ENCODE data around the gene FUS. TPM values are rescaled to one million over a fixed set of nuclear protein-coding genes. Genes with fewer than 3 reads are reported as not detected.

Gene FUS
- total RNA-seq, 1 donor from 2014 or later: 309 TPM

- TF ChIP-seq CTCF (IDR thresholded peaks at IDR 0.05; ENCODE audit: insufficient read depth, low read depth, low read length): no peak
- TF ChIP-seq EZH2 (IDR thresholded peaks at IDR 0.05; ENCODE audit: insufficient read depth, low read length): no peak
- H3K36me3 Mint-ChIP-seq (ENCODE audit: low read depth, unreplicated experiment): peaks cover 6% of the 10 kb centered on the region
- FAIRE-seq (no peak), DNase-seq (ENCODE audit: low read depth) (no peak)
- H3K27me3 Mint-ChIP-seq (ENCODE audit: low read depth, unreplicated experiment): peaks cover 6% of the 10 kb centered on the region
- peak overlapping the region; percentile 50 for H3K4me3 Mint-ChIP-seq (ENCODE audit: unreplicated experiment)
- Histone ChIP-seq H3K4me1 (ENCODE audit: insufficient read depth, low read length) (peaks cover 25% of the 10 kb centered on the region), H3K27ac (ENCODE audit: low read depth, low read length) (no peak overlapping the region), H3K27me3 (ENCODE audit: insufficient read depth, low read length) (no peaks in the 10 kb centered on the region), H3K4me3 (ENCODE audit: insufficient read depth, low read depth, low read length) (no peak overlapping the region), H3K9ac (ENCODE audit: low read length) (no peak overlapping the region), H3K36me3 (ENCODE audit: insufficient read depth, low read length) (no peaks in the 10 kb centered on the region), H3K79me2 (ENCODE audit: insufficient read depth, low read length) (no peaks in the 10 kb centered on the region), H4K20me1 (ENCODE audit: insufficient read depth, low read length) (no peaks in the 10 kb centered on the region), H3K9me3 (ENCODE audit: insufficient read depth, low read depth, low read length) (no peaks in the 10 kb centered on the region), H3K4me2 (ENCODE audit: low read length) (peak overlapping the region; percentile 22), H2AFZ (ENCODE audit: low read depth, low read length) (no peak overlapping the region)
- H3K27ac Mint-ChIP-seq (ENCODE audit: unreplicated experiment): peak overlapping the region; percentile 18
- peaks cover 2% of the 10 kb centered on the region for H3K9me3 Mint-ChIP-seq (ENCODE audit: unreplicated experiment)
- H3K4me1 Mint-ChIP-seq (ENCODE audit: low read depth, unreplicated experiment): peaks cover 9% of the 10 kb centered on the region
Observed at GRCh38 chr16:31134625-31135534, 45.1 kb upstream of the FUS start.

- no peak for FAIRE-seq
- peaks cover 25% of the 10 kb centered on the region for H3K4me1 ChIP-seq (ENCODE audit: insufficient read depth, low read length)
- no peak for TF ChIP-seq EZH2 (IDR thresholded peaks at IDR 0.05; ENCODE audit: insufficient read depth, low read length)
- no peak for TF ChIP-seq CTCF (IDR thresholded peaks at IDR 0.05; ENCODE audit: insufficient read depth, low read depth, low read length)
- H3K27me3 ChIP-seq (ENCODE audit: insufficient read depth, low read length): no peaks in the 10 kb centered on the region
- H3K9me3 Mint-ChIP-seq (ENCODE audit: unreplicated experiment): peaks cover 2% of the 10 kb centered on the region
- peak within 1 kb of the TSS; percentile 18 for H3K27ac Mint-ChIP-seq (ENCODE audit: unreplicated experiment)
- H3K27ac ChIP-seq (ENCODE audit: low read depth, low read length): no peak within 1 kb of the TSS
- H4K20me1 ChIP-seq (ENCODE audit: insufficient read depth, low read length): no peaks in the 10 kb centered on the region
- peaks cover 9% of the 10 kb centered on the region for H3K4me1 Mint-ChIP-seq (ENCODE audit: low read depth, unreplicated experiment)
- peak within 1 kb of the TSS; percentile 50 for H3K4me3 Mint-ChIP-seq (ENCODE audit: unreplicated experiment)
- H2AFZ ChIP-seq (ENCODE audit: low read depth, low read length): no peak within 1 kb of the TSS
- DNase-seq (ENCODE audit: low read depth): no peak
- no peaks in the 10 kb centered on the region for H3K9me3 ChIP-seq (ENCODE audit: insufficient read depth, low read depth, low read length)
- H3K79me2 ChIP-seq (ENCODE audit: insufficient read depth, low read length): no peaks in the 10 kb centered on the region
- H3K9ac ChIP-seq (ENCODE audit: low read length): no peak within 1 kb of the TSS
- no peak within 1 kb of the TSS for H3K4me3 ChIP-seq (ENCODE audit: insufficient read depth, low read depth, low read length)
- peaks cover 6% of the 10 kb centered on the region for H3K27me3 Mint-ChIP-seq (ENCODE audit: low read depth, unreplicated experiment)
- no peaks in the 10 kb centered on the region for H3K36me3 ChIP-seq (ENCODE audit: insufficient read depth, low read length)
- H3K36me3 Mint-ChIP-seq (ENCODE audit: low read depth, unreplicated experiment): peaks cover 6% of the 10 kb centered on the region
- H3K4me2 ChIP-seq (ENCODE audit: low read length): peak within 1 kb of the TSS; percentile 22
Observed at GRCh38 chr16:31135535-31136286, 44.2 kb upstream of the FUS start, which contains the start of gene PRSS8. TSS of gene PRSS8 (minus strand) at chr16:31135727. CDS start at chr16:31135498, 229 bp downstream.

Data from astrocyte (in vitro differentiated cells and primary cell).